GM12801 (cell line): Measurements from ENCODE around the gene PARD6G.

Experiments
- CTCF ChIP-seq: IDR thresholded peaks from one replicate; pipeline ENCODE4 v1.5.1; 2011; ENCODE audit warnings: control low read depth; ENCODE audit not compliant: insufficient read length; ENCODE audit errors: extremely low read depth

PARD6G gene

GRCh38 chr18:80210312-80211083 lies 36.8 kb downstream of the PARD6G start:
- TF ChIP-seq CTCF, result no peak

GRCh38 chr18:80208620-80209019 lies 38.7 kb downstream of the PARD6G start:
- no peak for TF ChIP-seq CTCF

GRCh38 chr18:80205294-80205693 lies 42.0 kb downstream of the PARD6G start:
- no peak for TF ChIP-seq CTCF

GRCh38 chr18:80204142-80204541 lies 43.2 kb downstream of the PARD6G start:
- no peak for TF ChIP-seq CTCF

- TF ChIP-seq CTCF, result no peak
Observed at GRCh38 chr18:80203249-80203648, 44.1 kb downstream of the PARD6G start.

GRCh38 chr18:80202264-80202998 lies 44.9 kb downstream of the PARD6G start:
- TF ChIP-seq CTCF, result no peak

- no peak for TF ChIP-seq CTCF
Observed at GRCh38 chr18:80201739-80202138, 45.6 kb downstream of the PARD6G start.
